GM12864 (cell line): Measurements from ENCODE around the gene MTCP1.
A peak's percentile ranks its signal among the peaks of the same experiment; 100 is the strongest.

Experiments
- DNase-seq: peaks from one replicate; pipeline ENCODE4 v3.0.0-alpha.2; 2011; ENCODE audit warnings: low read depth
- H3K4me3 ChIP-seq: 2 replicates; pipeline ENCODE4 v1.5.1; 2011; ENCODE audit warnings: mild to moderate bottlenecking, low read depth, low read length, control low read depth
- TF ChIP-seq, protein P1 (sequence below): IDR thresholded peaks from 2 replicates; pipeline ENCODE4 v1.5.1; 2011; ENCODE audit warnings: low read depth, mild to moderate bottlenecking, moderate library complexity, low read length, control low read depth, inconsistent platforms; ENCODE audit errors: missing control alignments

Gene MTCP1

DNA sequence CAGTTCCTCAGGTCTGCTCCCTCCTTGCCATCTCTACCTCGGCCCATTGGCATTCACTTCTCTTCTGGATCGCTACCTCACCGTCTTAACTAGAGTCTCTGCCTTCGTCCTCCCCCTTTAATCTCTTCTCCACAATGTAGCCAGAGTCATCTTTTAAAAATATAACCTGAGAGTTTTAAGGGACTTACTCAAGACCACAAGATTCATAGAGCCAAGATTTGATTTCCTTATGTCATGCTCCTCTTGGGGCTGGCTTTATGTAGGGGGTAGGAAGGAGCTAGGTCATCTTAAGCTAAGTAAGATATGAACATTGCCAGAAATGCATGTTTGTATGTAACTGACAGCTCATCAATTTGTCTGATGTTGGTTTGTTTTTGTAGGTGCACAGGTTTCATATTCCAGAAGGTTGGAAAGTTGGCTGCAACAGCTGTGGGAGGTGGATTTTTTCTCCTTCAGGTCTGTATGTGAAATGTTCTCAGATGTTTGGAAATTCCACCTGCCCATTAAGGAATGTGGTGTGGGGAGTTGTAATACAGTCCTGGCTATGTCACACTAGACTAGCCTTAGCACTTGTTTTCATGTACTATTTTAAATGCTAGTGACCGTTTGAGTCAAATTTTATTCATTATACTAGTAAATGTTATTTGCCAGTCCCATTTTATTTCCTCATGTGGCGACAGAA lies 24.7 kb downstream of the MTCP1 start:
- DNase-seq: no peak
- H3K4me3 ChIP-seq: no peak overlapping the region
- TF ChIP-seq, protein P1, sequence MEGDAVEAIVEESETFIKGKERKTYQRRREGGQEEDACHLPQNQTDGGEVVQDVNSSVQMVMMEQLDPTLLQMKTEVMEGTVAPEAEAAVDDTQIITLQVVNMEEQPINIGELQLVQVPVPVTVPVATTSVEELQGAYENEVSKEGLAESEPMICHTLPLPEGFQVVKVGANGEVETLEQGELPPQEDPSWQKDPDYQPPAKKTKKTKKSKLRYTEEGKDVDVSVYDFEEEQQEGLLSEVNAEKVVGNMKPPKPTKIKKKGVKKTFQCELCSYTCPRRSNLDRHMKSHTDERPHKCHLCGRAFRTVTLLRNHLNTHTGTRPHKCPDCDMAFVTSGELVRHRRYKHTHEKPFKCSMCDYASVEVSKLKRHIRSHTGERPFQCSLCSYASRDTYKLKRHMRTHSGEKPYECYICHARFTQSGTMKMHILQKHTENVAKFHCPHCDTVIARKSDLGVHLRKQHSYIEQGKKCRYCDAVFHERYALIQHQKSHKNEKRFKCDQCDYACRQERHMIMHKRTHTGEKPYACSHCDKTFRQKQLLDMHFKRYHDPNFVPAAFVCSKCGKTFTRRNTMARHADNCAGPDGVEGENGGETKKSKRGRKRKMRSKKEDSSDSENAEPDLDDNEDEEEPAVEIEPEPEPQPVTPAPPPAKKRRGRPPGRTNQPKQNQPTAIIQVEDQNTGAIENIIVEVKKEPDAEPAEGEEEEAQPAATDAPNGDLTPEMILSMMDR: no peak

DNA sequence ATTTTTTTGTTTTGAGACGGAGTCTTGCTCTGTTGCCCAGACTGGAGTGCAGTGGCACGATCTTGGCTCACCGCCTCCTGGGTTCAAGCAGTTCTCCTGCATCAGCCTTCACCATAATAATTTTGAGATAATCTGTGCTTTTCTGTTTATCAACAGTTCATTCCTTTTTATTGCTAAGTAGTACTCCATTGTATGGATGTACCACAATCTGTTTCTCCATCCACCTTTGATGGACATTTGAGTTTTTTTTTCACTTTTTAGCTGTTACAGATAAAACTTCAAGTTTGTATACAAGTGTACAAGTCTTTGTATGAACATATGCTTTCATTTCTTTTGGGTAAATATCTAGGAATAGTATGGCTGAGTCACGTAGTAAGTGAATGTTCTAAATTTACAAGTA lies 35.2 kb downstream of the MTCP1 start:
- TF ChIP-seq, protein P1: no peak
- no peak overlapping the region for H3K4me3 ChIP-seq
- DNase-seq: no peak

DNA sequence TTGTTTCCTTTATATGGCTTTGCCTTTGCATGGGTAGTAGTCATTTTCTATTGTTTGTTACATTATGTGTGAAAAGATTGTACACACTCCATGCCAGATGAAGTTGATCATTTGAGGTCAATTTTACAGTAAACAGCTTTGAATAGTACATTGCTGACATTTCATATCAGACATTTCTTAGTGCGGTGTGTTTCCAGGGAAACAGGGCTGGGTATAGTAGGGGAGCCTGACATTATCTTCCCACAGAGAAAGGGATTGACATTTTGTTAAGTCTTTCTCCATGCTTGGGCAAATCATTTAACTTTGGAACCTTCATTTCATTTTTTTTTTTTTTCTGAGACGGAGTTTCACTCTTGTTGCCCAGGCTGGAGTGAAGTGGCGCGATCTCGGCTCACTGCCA lies 39.3 kb downstream of the MTCP1 start:
- H3K4me3 ChIP-seq: no peak overlapping the region
- TF ChIP-seq, protein P1: no peak
- no peak for DNase-seq

DNA sequence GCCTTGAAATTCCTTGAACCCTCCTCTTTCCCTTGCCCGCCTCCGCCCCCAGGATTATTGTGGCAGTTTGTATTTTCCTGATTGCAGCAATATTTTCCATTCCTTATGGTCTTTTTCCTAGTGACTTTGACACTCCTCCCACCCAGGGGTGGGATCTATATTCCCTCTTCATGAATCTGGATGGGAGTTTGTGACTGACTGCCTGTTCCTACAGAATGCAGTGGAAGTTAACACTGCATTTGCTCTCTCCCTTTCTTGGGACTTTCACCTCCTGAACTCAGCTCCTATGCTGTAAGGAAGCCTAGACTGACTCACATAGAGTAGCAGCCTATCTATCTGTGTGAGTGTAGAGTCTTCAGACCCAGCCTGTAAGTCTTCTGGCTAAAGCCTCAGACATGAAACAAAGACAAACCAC lies 42.1 kb downstream of the MTCP1 start:
- DNase-seq: no peak
- no peak overlapping the region for H3K4me3 ChIP-seq
- TF ChIP-seq, protein P1: no peak

DNA sequence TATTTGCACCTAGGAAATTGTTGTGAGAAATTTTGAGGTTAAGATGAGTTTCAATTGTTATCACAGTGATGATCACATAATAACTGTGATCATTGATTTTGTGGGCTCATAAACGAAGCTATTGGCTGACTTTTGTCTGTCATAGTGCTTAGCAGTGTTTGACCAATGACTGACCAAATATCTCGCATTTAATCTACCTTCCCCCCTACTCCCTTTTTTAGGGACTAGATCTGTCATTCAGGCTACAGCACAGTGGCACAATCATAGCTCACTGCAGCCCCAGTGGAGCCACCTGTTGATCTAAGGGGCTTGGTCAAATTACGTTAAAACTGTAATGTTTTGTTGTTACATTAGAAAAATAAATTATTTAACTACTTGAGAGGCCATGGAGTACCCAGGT lies 42.8 kb downstream of the MTCP1 start:
- H3K4me3 ChIP-seq: peak overlapping the region; percentile 57; the same call in 1 of the 2 replicates
- no peak for DNase-seq
- TF ChIP-seq, protein P1: no peak

DNA sequence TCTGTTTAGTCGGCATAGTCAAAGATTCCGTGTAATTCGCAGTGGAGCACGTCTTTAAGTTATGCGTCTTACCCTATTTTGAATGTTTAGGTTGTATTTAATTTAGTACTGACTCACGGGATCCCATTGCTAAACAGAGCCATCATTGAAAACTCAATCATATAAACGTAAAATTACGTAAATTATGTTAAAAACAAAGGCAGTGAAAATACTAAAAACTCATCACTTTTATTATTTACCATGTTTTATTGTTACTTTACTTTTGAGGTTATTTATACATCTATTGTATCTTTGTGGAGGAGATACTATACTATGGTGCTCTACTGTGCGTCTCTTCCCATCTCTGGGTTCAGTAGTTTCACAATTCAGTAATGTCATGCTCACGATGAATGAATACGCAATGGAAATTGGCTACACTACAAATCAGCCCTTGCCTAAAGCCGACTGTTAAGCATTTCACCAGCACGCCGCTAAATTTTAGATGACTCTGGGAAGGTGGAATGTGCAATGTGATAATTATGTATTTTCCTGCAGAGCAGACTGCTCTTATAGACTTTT lies 43.3 kb downstream of the MTCP1 start:
- DNase-seq: no peak
- H3K4me3 ChIP-seq: peak overlapping the region; percentile 57
- TF ChIP-seq, protein P1: no peak
